ENCODE results near the gene BPI.
"Not testable (repeated sequence)": the region's sequence is repeated elsewhere in the genome, so short reads cannot be mapped to it uniquely, and the experiment has no call there.

Gene BPI

GRCh38 chr20:38303908-38304379 is at the start of gene BPI:
BPI (plus strand) TSS chr20:38304156; CDS start chr20:38304224, 68 bp downstream.
- ATAC-seq (peak; percentile 53), DNase-seq (no peak)
- peaks cover 76% of the 10 kb centered on the region for H3K27me3 Mint-ChIP-seq
- H3K9me3 Mint-ChIP-seq: no peaks in the 10 kb centered on the region
- peaks cover 26% of the 10 kb centered on the region for H3K4me1 Mint-ChIP-seq
- H3K4me3 Mint-ChIP-seq: peak within 1 kb of the TSS; percentile 26 to 43
- H3K27ac Mint-ChIP-seq: no peak within 1 kb of the TSS

DNA sequence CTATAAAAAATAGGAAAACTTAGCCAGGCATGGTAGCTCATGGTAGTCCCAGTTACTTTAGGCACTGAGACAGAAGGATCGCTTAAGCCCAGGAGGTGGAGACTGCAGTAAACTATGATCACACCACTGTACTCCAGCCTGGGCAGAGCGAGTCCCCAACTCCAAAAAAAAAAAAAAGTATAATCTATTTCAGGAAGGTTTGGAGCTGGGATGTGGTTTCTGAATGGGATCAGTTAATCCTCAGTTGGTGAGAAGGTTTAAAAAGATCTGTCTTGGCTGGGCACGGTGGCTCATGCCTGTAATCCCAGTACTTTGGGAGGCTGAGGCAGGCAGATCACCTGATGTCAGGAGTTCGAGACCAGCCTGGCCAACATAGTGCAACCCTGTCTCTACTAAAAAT is 49.3 kb upstream of the BPI start:
- ATAC-seq, H3K4me3 Mint-ChIP-seq, H3K4me1 Mint-ChIP-seq, H3K9me3 Mint-ChIP-seq, DNase-seq, H3K27ac Mint-ChIP-seq: not testable (repeated sequence)
- H3K27me3 Mint-ChIP-seq: peaks cover 28% of the 10 kb centered on the region

- Mint-ChIP-seq H3K27me3 (peaks cover 34% of the 10 kb centered on the region), H3K4me1 (no peaks in the 10 kb centered on the region), H3K27ac (no peak overlapping the region), H3K4me3 (no peak overlapping the region), H3K9me3 (no peaks in the 10 kb centered on the region)
- DNase-seq: no peak
- no peak for ATAC-seq
Observed at GRCh38 chr20:38255393-38255792, 48.6 kb upstream of the BPI start.

- H3K27ac Mint-ChIP-seq: no peak overlapping the region
- H3K4me3 Mint-ChIP-seq: no peak overlapping the region
- peaks cover 35% of the 10 kb centered on the region for H3K27me3 Mint-ChIP-seq
- ATAC-seq (no peak), DNase-seq (no peak)
- peaks cover 4% of the 10 kb centered on the region for H3K4me1 Mint-ChIP-seq
- no peaks in the 10 kb centered on the region for H3K9me3 Mint-ChIP-seq
Observed at GRCh38 chr20:38256021-38256420, 47.9 kb upstream of the BPI start.

- DNase-seq: no peak
- ATAC-seq: no peak
- Mint-ChIP-seq H3K27me3 (peaks cover 45% of the 10 kb centered on the region), H3K9me3 (no peaks in the 10 kb centered on the region), H3K4me3 (no peak overlapping the region), H3K27ac (no peak overlapping the region), H3K4me1 (peaks cover 6% of the 10 kb centered on the region)
Observed at GRCh38 chr20:38256966-38257365, 47.0 kb upstream of the BPI start.

DNA sequence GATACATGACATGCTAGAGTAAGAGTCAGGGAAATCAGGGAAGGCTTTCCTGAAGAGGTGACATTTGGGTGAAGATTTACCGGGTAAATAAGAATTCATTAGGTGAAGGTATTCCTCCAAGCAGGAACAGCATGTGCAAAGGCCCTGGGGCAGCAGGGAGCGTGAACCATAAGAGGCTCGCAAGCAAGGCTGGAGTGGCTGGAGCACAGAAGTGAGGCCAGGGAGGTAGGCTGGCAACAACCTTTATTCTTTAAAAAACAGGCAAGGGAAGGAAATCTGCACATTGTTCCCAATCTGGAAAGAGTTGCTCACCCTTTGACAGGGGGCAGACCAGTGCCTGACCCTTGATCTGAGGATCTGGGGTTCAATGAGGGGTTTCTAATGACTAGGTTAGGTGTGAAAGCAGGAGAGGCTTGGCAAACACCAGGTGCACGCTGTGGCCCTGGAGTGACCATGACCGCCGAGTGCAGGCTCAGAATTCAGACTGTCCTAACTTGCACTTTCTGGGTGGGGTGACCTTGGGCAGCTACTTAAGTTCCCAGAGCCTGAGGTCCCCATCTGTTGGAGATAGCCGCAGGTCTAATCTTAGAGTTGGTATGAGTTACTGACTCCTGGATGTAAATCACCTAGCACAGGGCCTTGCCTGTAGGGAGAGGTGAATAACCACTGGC is 45.3 kb upstream of the BPI start:
- Mint-ChIP-seq H3K4me1 (peaks cover 6% of the 10 kb centered on the region), H3K9me3 (no peaks in the 10 kb centered on the region), H3K4me3 (no peak overlapping the region), H3K27ac (no peak overlapping the region), H3K27me3 (peaks cover 54% of the 10 kb centered on the region)
- no peak for DNase-seq
- no peak for ATAC-seq

- DNase-seq: no peak
- Mint-ChIP-seq H3K9me3 (no peaks in the 10 kb centered on the region), H3K27me3 (peaks cover 59% of the 10 kb centered on the region), H3K4me1 (peaks cover 6% of the 10 kb centered on the region), H3K27ac (no peak overlapping the region), H3K4me3 (no peak overlapping the region)
- no peak for ATAC-seq
Observed at GRCh38 chr20:38260025-38260377, 44.0 kb upstream of the BPI start.

DNA sequence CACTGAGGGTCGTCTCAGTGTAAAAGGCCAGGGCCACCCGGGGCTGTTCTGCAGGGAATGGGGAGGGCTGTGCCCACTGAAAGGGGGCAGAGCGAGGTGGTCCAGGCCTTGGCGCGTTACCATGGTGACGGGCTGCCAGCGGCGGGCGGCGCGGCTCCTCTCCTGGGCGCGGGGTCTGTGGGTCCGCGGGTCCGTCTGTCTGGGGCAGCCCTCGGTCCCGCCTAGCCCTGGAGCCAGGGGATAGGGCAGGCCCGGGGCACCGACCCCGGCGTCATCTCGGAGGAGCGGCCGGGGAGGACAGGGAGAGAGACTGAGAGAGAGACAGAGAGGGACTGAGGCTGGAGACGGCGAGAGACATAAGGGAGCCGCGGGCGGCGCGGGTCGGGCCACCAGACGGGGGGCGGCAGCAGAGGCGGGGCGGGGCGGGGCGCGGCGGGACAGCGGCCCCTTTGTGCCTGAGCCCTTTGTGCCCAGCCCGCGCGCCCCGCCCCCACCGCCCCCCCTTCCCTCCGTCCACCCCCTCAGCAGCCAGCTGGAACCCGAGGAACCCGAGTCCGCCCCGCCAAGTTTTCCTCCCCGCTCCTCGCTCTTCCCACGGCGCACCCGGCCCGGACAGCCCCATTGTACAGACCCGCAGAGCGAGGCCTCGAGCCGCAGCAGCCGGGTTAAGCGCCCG is 43.4 kb upstream of the BPI start, which contains the start of gene KIAA1755:
Gene KIAA1755, minus strand, starts transcription at position 358 of the 676 bp plus-strand sequence. Its CDS starts 235 bp downstream, at position 123.
- Mint-ChIP-seq H3K4me1 (peaks cover 6% of the 10 kb centered on the region), H3K9me3 (no peaks in the 10 kb centered on the region), H3K4me3 (peak within 1 kb of the TSS in 1 of 2 donors; percentile 49), H3K27me3 (peaks cover 64% of the 10 kb centered on the region), H3K27ac (no peak within 1 kb of the TSS)
- ATAC-seq: peak; percentile 35
- no peak for DNase-seq

DNA sequence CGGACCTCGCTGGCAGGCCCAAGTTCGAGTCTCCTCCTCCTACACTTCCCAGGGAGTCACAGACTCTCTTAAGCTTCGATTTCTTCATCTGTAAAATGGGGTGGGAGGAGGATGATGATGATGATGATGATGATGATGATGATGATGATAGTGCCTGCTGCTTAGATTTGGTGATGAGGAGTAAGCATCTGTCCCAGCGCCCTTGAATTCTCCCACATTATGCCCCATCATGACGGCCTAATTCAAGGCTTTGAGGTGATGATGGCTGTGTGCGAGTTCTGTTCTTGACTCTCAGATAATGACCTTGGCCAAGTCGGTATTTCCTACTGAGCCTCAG is 42.9 kb upstream of the BPI start:
- DNase-seq (no peak), ATAC-seq (no peak)
- Mint-ChIP-seq H3K4me1 (peaks cover 6% of the 10 kb centered on the region), H3K4me3 (peak overlapping the region in 1 of 2 donors; percentile 49), H3K27ac (no peak overlapping the region), H3K9me3 (no peaks in the 10 kb centered on the region), H3K27me3 (peaks cover 70% of the 10 kb centered on the region)

DNA sequence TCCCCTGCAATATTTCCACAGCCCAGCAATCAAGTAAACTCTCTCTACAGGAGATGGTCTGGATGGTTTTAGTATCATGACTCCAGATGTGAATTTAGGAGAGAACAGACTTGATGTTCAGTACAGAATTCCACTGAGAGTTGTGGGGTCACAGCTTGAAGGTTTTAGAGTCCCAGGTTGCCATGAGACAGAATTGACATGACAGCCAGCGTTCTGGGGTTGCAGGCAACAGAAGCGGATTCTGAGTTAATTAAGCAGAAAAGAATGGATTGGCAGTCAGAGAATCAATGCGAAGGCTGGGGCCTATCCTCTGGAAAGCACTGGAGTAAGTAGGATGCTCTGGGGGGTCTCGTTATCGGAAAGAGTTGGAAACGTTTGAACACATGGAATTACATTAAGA is 41.0 kb upstream of the BPI start:
- DNase-seq (no peak), ATAC-seq (no peak)
- Mint-ChIP-seq H3K4me3 (no peak overlapping the region), H3K4me1 (peaks cover 6% of the 10 kb centered on the region), H3K9me3 (no peaks in the 10 kb centered on the region), H3K27me3 (peaks cover 72% of the 10 kb centered on the region), H3K27ac (no peak overlapping the region)

GRCh38 chr20:38266426-38266825 is 37.5 kb upstream of the BPI start:
- ATAC-seq (no peak), DNase-seq (no peak)
- no peak overlapping the region for H3K4me3 Mint-ChIP-seq
- no peaks in the 10 kb centered on the region for H3K9me3 Mint-ChIP-seq
- no peaks in the 10 kb centered on the region for H3K4me1 Mint-ChIP-seq
- no peak overlapping the region for H3K27ac Mint-ChIP-seq
- H3K27me3 Mint-ChIP-seq: peaks cover 64% of the 10 kb centered on the region

GRCh38 chr20:38267296-38267695 is 36.7 kb upstream of the BPI start:
- H3K27me3 Mint-ChIP-seq: peaks cover 56% of the 10 kb centered on the region
- no peak overlapping the region for H3K27ac Mint-ChIP-seq
- no peaks in the 10 kb centered on the region for H3K9me3 Mint-ChIP-seq
- ATAC-seq (no peak), DNase-seq (no peak)
- no peaks in the 10 kb centered on the region for H3K4me1 Mint-ChIP-seq
- H3K4me3 Mint-ChIP-seq: no peak overlapping the region

DNA sequence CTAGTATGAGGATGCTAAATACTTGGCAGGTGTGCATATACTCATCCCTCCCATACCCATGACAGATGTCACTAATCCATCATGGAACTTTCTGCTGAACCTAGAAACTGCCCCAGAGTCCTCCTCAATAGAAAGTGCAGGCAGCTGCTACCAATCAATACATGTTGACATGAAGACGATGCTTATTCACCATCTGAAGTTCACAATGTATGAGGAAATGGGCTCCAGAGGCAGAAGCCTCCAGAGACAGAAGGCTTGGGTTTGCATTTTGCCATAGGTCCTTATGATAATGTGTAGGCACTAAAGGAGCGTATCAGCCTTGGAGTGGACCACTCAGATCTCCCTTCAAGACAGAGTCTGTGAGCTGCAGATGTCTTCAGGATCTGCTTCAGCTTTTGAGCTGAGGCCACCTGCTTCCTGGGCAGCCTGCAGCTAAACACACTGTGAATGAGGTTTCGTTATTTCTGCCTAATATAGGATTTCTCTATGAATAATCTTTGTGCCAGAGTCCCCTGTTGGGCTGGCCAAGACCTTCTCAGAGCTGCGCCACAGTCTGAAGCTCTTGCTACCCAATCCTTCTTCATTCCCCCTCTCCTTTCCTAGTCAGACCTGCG is 35.9 kb upstream of the BPI start:
- H3K27ac Mint-ChIP-seq: no peak overlapping the region
- peaks cover 52% of the 10 kb centered on the region for H3K27me3 Mint-ChIP-seq
- H3K9me3 Mint-ChIP-seq: no peaks in the 10 kb centered on the region
- no peaks in the 10 kb centered on the region for H3K4me1 Mint-ChIP-seq
- ATAC-seq (no peak), DNase-seq (no peak)
- no peak overlapping the region for H3K4me3 Mint-ChIP-seq

- no peaks in the 10 kb centered on the region for H3K4me1 Mint-ChIP-seq
- DNase-seq (no peak), ATAC-seq (no peak)
- peaks cover 49% of the 10 kb centered on the region for H3K27me3 Mint-ChIP-seq
- H3K4me3 Mint-ChIP-seq: no peak overlapping the region
- H3K9me3 Mint-ChIP-seq: no peaks in the 10 kb centered on the region
- no peak overlapping the region for H3K27ac Mint-ChIP-seq
Observed at GRCh38 chr20:38269040-38269439, 34.9 kb upstream of the BPI start.

- ATAC-seq (no peak), DNase-seq (no peak)
- Mint-ChIP-seq H3K4me1 (no peaks in the 10 kb centered on the region), H3K27ac (no peak overlapping the region), H3K4me3 (no peak overlapping the region), H3K9me3 (no peaks in the 10 kb centered on the region), H3K27me3 (peaks cover 47% of the 10 kb centered on the region)
Observed at GRCh38 chr20:38269715-38270114, 34.2 kb upstream of the BPI start.

DNA sequence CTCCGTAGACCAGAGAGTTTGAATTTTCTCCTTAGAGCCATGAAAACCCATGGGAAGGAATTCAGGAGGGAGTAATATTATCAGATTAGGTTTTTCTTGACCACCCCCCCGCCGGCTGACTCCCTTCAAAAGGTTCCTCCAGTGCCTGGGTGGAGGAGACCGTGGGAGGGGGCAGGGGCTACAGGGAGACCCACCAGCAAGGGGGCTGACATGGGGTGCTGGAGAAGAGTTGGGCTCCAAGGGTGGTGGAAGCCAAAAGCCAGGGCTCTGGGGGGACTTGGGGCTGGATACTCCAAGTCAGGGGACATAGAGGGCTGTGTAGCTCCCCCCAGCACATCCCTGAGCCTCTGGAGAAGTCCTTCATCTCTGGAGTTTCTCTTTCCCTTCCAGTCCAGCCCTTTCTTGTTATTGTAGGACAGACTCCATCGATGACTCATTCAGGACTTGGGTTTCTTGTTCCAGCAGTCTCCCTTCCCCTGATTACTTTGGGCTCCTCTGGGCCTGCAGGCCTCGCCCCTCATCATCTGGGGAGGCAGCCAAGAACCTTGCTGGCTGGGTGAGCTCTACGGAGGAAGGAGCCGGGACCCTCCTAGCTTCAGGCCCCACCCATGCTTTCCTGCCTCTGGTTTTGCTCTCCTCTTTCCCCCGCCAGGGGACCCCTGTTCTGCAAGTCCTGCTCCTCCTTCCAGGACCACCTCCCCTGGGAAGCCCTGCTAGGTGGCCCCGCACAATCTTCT is 32.9 kb upstream of the BPI start:
- ATAC-seq (no peak), DNase-seq (no peak)
- Mint-ChIP-seq H3K9me3 (no peaks in the 10 kb centered on the region), H3K4me1 (no peaks in the 10 kb centered on the region), H3K4me3 (no peak overlapping the region), H3K27me3 (peaks cover 34% of the 10 kb centered on the region), H3K27ac (no peak overlapping the region)

Data from stimulated activated naive CD8-positive, alpha-beta T cell treated with anti-CD3 and anti-CD28 coated beads, Interleukin-15, amount 100 ng/mL, for 72 hours (primary cell).